Activated CD8-positive, alpha-beta memory T cell treated with anti-CD3 and anti-CD28 coated beads for 24 hours (primary cell): Measurements from ENCODE around the gene APOBEC3C.
"Not testable (repeated sequence)": the region's sequence is repeated elsewhere in the genome, so short reads cannot be mapped to it uniquely, and the experiment has no call there.

Experiments
- DNase-seq: peaks from one replicate; pipeline ENCODE4 v3.0.0-alpha.2; 2020

Gene APOBEC3C

DNA sequence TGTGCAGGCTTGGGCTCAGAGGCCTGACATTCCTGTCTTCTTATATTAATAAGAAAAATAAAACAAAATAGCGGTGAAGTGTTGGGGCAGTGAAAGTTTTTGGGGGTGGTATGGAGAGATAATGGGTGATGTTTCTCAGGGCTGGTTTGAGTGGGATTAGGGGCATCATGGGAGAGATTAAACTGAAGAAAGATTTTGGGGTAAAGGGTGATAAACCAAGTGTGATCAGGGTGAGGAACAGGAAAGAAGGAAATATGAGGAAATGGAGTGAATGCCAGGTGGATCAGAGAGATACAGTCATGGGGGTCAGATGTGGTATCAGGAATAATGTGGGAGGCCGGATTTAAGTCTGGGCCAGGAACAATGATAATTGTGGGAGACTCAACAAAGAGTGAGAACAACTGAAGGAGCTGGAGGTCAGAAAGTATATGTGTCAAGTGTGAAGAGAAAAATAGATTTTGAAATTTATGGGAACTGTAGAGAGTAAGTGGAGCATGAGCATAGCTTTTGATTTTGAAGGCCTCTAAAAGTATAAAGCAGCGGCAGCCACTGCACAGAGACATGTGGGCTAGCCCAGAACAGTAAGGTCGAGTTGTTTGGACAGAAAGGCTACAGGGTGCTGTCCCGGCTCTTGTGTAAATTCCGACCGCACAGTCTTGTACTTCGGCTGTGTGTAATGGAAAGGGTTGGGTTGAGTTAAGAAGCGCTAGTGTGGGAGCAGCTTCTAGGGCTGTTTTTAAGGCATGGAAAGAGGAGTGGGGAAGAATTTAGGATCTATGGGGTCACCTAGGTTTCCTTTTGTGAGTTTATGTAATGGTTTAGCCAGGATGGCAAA lies 52.6 kb downstream of the APOBEC3C start:
- DNase-seq: not testable (repeated sequence)

DNA sequence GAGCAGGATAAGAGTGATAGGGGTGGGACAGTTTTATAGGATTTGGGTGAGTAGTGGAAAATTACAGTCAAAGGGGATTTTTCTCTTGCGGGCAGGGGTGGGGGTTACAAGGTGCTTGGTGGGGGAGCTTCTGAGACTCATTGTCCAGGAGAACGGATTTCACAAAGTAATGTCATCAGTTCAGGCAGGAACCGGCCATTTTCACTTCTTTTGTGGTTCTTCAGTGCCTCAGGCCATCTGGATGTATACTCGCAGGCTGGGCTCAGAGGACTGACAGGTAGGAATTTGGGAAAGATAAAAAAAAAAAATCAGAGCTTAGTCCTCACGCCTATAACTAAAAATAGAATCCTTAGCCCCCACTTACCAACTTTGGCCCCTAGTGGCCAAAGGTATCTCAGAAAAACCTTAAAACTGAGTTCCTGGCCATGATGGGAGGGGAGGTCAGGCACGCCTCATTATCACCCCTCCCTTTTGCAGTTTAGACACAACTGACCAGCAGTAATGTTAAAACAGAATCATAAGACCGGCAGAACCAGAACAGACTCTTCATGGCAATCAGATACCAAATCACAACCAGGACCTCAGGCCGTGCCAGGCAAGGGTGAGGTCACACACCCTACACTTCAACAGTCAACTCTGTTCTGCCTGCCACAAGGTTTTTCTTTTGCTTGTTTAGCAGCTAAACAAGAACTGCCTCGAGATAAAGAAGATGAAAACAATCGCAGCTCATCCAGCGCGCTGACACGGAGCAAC lies 54.2 kb downstream of the APOBEC3C start:
- no peak for DNase-seq
